ENCODE results near the gene SF3A1.

DNA sequence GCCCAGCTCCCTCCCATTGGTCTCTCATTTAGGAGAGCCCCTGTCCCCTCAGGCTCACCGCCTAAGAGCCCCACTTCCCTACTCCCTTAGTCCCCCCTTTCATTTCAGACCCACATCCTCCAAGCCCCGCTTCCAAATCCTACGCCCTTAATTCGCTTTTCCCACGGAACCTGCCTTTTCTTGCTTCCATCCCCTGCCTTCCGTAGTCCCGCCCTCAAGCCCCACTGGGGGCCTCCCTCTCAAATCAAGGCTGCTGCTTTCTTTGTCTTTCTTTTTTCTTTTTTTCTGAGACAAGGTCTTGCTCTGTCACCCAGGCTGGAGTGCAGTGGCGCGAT, 509 bp upstream of the SF3A1 start:
- TF ChIP-seq, protein P1, sequence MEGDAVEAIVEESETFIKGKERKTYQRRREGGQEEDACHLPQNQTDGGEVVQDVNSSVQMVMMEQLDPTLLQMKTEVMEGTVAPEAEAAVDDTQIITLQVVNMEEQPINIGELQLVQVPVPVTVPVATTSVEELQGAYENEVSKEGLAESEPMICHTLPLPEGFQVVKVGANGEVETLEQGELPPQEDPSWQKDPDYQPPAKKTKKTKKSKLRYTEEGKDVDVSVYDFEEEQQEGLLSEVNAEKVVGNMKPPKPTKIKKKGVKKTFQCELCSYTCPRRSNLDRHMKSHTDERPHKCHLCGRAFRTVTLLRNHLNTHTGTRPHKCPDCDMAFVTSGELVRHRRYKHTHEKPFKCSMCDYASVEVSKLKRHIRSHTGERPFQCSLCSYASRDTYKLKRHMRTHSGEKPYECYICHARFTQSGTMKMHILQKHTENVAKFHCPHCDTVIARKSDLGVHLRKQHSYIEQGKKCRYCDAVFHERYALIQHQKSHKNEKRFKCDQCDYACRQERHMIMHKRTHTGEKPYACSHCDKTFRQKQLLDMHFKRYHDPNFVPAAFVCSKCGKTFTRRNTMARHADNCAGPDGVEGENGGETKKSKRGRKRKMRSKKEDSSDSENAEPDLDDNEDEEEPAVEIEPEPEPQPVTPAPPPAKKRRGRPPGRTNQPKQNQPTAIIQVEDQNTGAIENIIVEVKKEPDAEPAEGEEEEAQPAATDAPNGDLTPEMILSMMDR (IDR thresholded peaks at IDR 0.05; ENCODE audit: low read depth, low read length, missing input control) = no peak
- no peak for TF ChIP-seq ATF3 (IDR thresholded peaks at IDR 0.05)
- no peak for TF ChIP-seq YY1 (IDR thresholded peaks at IDR 0.05)
- TF ChIP-seq FOXA1 (IDR thresholded peaks at IDR 0.05) = no peak

All from liver (tissue), 3 donors.